SH-SY5Y (cell line): ENCODE results near the gene WDFY3.

Experiments
- GATA2 ChIP-seq: IDR thresholded peaks from 2 replicates; pipeline ENCODE4 v1.6.1; 2011; ENCODE audit warnings: mild to moderate bottlenecking, low read depth, low read length
- GATA3 ChIP-seq: IDR thresholded peaks from 2 replicates; pipeline ENCODE4 v1.6.1; 2011; ENCODE audit warnings: low read depth, mild to moderate bottlenecking, low read length, moderate library complexity

- TF ChIP-seq GATA2, result no peak
- no peak for TF ChIP-seq GATA3
These were observed 2.4 kb upstream of the WDFY3 start for GRCh38 chr4:84968925-84969324.
